Body of pancreas (tissue), 4 donors: ENCODE data around the gene TESK2.

Experiments
- CTCF ChIP-seq, 7 experiments: fragments of 450-650 bp in 4 of 7; fragments of 200-600 bp in 3 of 7; sonication (generic) in 3 of 7; IDR thresholded peaks; one replicate each; pipeline ENCODE4 v1.5.1; 2016 to 2019; ENCODE audit warnings: antibody characterized with exemption in 7 of 7
- POLR2A ChIP-seq, 3 donors: fragments of 450-650 bp; IDR thresholded peaks; one replicate each; pipeline ENCODE4 v1.6.1; 2016; ENCODE audit warnings: antibody characterized with exemption in 3 of 3, mild to moderate bottlenecking in 2 of 3

GRCh38 chr1:45437323-45437722 is 53.6 kb downstream of the TESK2 start:
- TF ChIP-seq CTCF (IDR thresholded peaks at IDR 0.05) (no peak), POLR2A (IDR thresholded peaks at IDR 0.05) (no peak)
